ENCODE measurements around the gene DLD. TPM values are rescaled to one million over a fixed set of nuclear protein-coding genes. Genes with fewer than 3 reads are reported as not detected.
A peak's percentile ranks its signal among the peaks of the same experiment; 100 is the strongest.
"Not testable (repeated sequence)": the region's sequence is repeated elsewhere in the genome, so short reads cannot be mapped to it uniquely, and the experiment has no call there.

The DLD gene
- total RNA-seq, 4 donors from 2014 or later, result 79.3 to 246 (median 148) TPM

- Histone ChIP-seq H3K27ac (peak overlapping the region in 3 of 4 donors; percentile 56 to 75 (median 66)), H3K4me3 (no peak overlapping the region), H3K27me3 (no peaks in the 10 kb centered on the region), H3K9me3 (no peaks in the 10 kb centered on the region), H3K36me3 (peaks cover 0 to 65% of the 10 kb centered on the region in 2 donors), H3K4me1 (peaks cover 14 to 62% (median 21%) of the 10 kb centered on the region in 3 donors)
- 39 to 61% methylated on average over 4 to 8 of the region's 10 CpGs for WGBS, 2 donors (ENCODE audit: low coverage in 1 of 2)
- ATAC-seq, result no peak
- TF ChIP-seq POLR2AphosphoS5 (IDR thresholded peaks at IDR 0.05) (no peak), POLR2A (IDR thresholded peaks at IDR 0.05) (no peak), EP300 (IDR thresholded peaks at IDR 0.05) (no peak)
- TF ChIP-seq, protein P1, sequence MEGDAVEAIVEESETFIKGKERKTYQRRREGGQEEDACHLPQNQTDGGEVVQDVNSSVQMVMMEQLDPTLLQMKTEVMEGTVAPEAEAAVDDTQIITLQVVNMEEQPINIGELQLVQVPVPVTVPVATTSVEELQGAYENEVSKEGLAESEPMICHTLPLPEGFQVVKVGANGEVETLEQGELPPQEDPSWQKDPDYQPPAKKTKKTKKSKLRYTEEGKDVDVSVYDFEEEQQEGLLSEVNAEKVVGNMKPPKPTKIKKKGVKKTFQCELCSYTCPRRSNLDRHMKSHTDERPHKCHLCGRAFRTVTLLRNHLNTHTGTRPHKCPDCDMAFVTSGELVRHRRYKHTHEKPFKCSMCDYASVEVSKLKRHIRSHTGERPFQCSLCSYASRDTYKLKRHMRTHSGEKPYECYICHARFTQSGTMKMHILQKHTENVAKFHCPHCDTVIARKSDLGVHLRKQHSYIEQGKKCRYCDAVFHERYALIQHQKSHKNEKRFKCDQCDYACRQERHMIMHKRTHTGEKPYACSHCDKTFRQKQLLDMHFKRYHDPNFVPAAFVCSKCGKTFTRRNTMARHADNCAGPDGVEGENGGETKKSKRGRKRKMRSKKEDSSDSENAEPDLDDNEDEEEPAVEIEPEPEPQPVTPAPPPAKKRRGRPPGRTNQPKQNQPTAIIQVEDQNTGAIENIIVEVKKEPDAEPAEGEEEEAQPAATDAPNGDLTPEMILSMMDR (IDR thresholded peaks at IDR 0.05), result no peak
These were observed 62.4 kb downstream of the DLD start for GRCh38 chr7:107953265-107953923.

DNA sequence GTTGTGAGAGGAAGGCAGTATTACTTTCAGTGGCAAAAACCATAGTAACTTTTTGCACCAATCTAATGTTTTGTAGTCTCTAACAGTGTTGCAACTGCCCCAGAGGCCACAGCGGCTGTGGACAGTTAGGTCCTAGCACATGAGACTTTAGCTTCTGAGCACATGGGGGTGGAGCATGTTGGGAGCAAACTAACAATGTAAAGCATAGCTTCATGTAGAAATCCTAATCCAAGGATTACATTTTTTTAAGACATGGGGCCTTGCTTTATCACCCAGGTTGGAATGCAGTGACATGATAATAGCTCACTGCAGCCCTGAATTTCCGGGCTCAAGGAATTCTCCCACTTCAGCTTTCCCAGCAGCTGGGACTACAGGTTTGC is 62.9 kb downstream of the DLD start:
- peaks cover 0 to 65% of the 10 kb centered on the region in 2 donors for H3K36me3 ChIP-seq
- ATAC-seq, result no peak
- no peaks in the 10 kb centered on the region for H3K9me3 ChIP-seq
- no peak overlapping the region for H3K4me3 ChIP-seq
- peaks cover 14 to 61% (median 23%) of the 10 kb centered on the region in 3 donors for H3K4me1 ChIP-seq
- 67 to 75% methylated on average over 1 to 2 of the region's 2 CpGs for WGBS, 2 donors (ENCODE audit: low coverage in 1 of 2)
- peak overlapping the region in 3 of 4 donors; percentile 49 to 66 (median 56) for H3K27ac ChIP-seq
- no peak for TF ChIP-seq POLR2A (IDR thresholded peaks at IDR 0.05)
- TF ChIP-seq, protein P1 (IDR thresholded peaks at IDR 0.05), result no peak
- TF ChIP-seq POLR2AphosphoS5 (IDR thresholded peaks at IDR 0.05), result no peak
- no peak for TF ChIP-seq EP300 (IDR thresholded peaks at IDR 0.05)
- H3K27me3 ChIP-seq, result no peaks in the 10 kb centered on the region

DNA sequence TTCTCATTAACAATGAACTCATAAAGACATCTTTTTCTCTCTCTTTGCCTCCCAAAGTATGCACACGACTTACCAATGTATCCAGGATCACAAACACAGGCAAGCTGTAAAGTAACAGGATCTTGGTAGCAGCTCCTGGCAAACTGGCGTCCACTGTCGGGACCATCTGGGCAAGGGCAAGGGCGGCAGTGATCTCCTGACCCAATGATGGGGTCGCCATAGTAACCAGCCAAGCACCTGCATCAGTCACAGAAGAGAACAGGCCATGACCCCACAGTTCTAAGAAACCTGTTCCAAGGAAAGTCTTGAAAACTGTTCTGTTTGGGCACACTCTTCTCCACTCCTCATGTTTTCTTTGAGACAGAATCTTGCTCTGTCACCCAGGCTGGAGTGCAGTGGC is 64.4 kb downstream of the DLD start:
- Histone ChIP-seq H3K27me3 (no peaks in the 10 kb centered on the region), H3K36me3 (peaks cover 0 to 76% of the 10 kb centered on the region in 2 donors), H3K27ac (peak overlapping the region in 3 of 4 donors; percentile 16 to 81 (median 18)), H3K4me3 (no peak overlapping the region), H3K4me1 (peaks cover 18 to 67% (median 36%) of the 10 kb centered on the region in 3 donors), H3K9me3 (no peaks in the 10 kb centered on the region)
- WGBS, 2 donors (ENCODE audit: low coverage in 1 of 2), result 81% methylated on average over 2 of the region's 5 CpGs; no CpG with 5 or more reads in 1 of the 2 donors
- no peak for ATAC-seq
- no peak for TF ChIP-seq POLR2A (IDR thresholded peaks at IDR 0.05)
- TF ChIP-seq, protein P1 (IDR thresholded peaks at IDR 0.05), result no peak
- TF ChIP-seq POLR2AphosphoS5 (IDR thresholded peaks at IDR 0.05), result no peak
- no peak for TF ChIP-seq EP300 (IDR thresholded peaks at IDR 0.05)

- Histone ChIP-seq H3K36me3 (peaks cover 0 to 73% of the 10 kb centered on the region in 2 donors), H3K27ac (peak overlapping the region; percentile 20 to 88 (median 78)), H3K4me1 (peaks cover 14 to 70% (median 41%) of the 10 kb centered on the region in 3 donors)
- 83% methylated on average over 1 of the region's 4 CpGs; no CpG with 5 or more reads in 1 of the 2 donors for WGBS, 2 donors (ENCODE audit: low coverage in 1 of 2)
- not testable (repeated sequence) for H3K4me3 ChIP-seq, H3K27me3 ChIP-seq, ATAC-seq, H3K9me3 ChIP-seq
These were observed 66.0 kb downstream of the DLD start for GRCh38 chr7:107956950-107957349.

DNA sequence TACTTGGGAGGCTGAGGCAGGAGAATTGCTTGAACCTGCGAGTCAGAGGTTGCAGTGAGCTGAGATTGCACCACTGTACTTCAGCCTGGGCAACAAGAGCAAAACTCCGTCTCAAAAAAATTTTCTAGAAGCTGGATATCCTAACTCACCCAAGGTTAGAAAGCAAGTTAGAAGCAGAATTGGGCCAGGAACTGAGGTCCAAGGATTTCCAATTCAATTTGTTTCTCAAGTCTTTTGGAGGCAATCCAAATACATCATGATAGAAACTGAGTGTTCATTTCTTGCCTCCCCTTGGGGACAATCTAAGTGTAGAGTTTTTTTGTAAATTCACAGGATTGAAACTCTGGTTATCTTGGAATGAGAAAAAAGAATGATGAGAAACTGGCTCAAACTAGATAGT is 66.5 kb downstream of the DLD start:
- 40 to 67% methylated on average over 1 of the region's 2 CpGs for WGBS, 2 donors (ENCODE audit: low coverage in 1 of 2)
- Histone ChIP-seq H3K4me1 (peaks cover 11 to 70% (median 41%) of the 10 kb centered on the region in 3 donors), H3K9me3 (no peaks in the 10 kb centered on the region), H3K4me3 (no peak overlapping the region), H3K27me3 (no peaks in the 10 kb centered on the region), H3K36me3 (peaks cover 0 to 73% of the 10 kb centered on the region in 2 donors), H3K27ac (peak overlapping the region; percentile 74 to 88 (median 78))
- ATAC-seq, result peak; percentile 69
- TF ChIP-seq POLR2A (IDR thresholded peaks at IDR 0.05), result no peak
- TF ChIP-seq POLR2AphosphoS5 (IDR thresholded peaks at IDR 0.05), result peak; percentile 29
